Hepatic stellate cell (primary cell): Measurements from ENCODE around the gene MPL.
A peak's percentile ranks its signal among the peaks of the same experiment; 100 is the strongest.

ENCODE experiments used
- DNase-seq: peaks from one replicate; pipeline ENCODE4 v3.0.0; 2011; ENCODE audit warnings: low spot score

Gene MPL

GRCh38 chr1:43325381-43325780 lies 12.2 kb upstream of the MPL start:
- no peak for DNase-seq

- no peak for DNase-seq
Measured at GRCh38 chr1:43327549-43328292, 9.9 kb upstream of the MPL start.

- DNase-seq, result peak; percentile 94
Measured at GRCh38 chr1:43329995-43330751, 7.4 kb upstream of the MPL start.

GRCh38 chr1:43331688-43332087 lies 5.9 kb upstream of the MPL start:
- DNase-seq, result no peak

- DNase-seq, result no peak
Measured at GRCh38 chr1:43334453-43335205, 3.0 kb upstream of the MPL start.

GRCh38 chr1:43338001-43338400 lies 383 bp downstream of the MPL start:
- DNase-seq, result no peak

GRCh38 chr1:43339584-43340232 lies 2.1 kb downstream of the MPL start:
- DNase-seq, result no peak

GRCh38 chr1:43340559-43340958 lies 2.9 kb downstream of the MPL start:
- DNase-seq, result no peak

- DNase-seq, result no peak
Measured at GRCh38 chr1:43344267-43344850, 6.7 kb downstream of the MPL start.

GRCh38 chr1:43345120-43345519 lies 7.5 kb downstream of the MPL start:
- DNase-seq, result peak; percentile 46

- DNase-seq, result no peak
Measured at GRCh38 chr1:43346636-43347035, 9.0 kb downstream of the MPL start.

- no peak for DNase-seq
Measured at GRCh38 chr1:43348343-43348808, 10.8 kb downstream of the MPL start.

- peak; percentile 58 for DNase-seq
Measured at GRCh38 chr1:43348809-43349593, 11.4 kb downstream of the MPL start.

- DNase-seq, result peak; percentile 58
Measured at GRCh38 chr1:43349594-43350306, 12.1 kb downstream of the MPL start.

GRCh38 chr1:43350976-43351375 lies 13.4 kb downstream of the MPL start:
- no peak for DNase-seq

- DNase-seq, result no peak
Measured at GRCh38 chr1:43351421-43352350, 14.1 kb downstream of the MPL start.

- DNase-seq, result no peak
Measured at GRCh38 chr1:43352351-43352705, 14.7 kb downstream of the MPL start.

- no peak for DNase-seq
Measured at GRCh38 chr1:43352881-43353280, 15.3 kb downstream of the MPL start.

- no peak for DNase-seq
Measured at GRCh38 chr1:43354471-43354870, 16.9 kb downstream of the MPL start.
